ENCODE results near the gene ATP8B3.
A peak's percentile ranks its signal among the peaks of the same experiment; 100 is the strongest.

Gene ATP8B3, protein sequence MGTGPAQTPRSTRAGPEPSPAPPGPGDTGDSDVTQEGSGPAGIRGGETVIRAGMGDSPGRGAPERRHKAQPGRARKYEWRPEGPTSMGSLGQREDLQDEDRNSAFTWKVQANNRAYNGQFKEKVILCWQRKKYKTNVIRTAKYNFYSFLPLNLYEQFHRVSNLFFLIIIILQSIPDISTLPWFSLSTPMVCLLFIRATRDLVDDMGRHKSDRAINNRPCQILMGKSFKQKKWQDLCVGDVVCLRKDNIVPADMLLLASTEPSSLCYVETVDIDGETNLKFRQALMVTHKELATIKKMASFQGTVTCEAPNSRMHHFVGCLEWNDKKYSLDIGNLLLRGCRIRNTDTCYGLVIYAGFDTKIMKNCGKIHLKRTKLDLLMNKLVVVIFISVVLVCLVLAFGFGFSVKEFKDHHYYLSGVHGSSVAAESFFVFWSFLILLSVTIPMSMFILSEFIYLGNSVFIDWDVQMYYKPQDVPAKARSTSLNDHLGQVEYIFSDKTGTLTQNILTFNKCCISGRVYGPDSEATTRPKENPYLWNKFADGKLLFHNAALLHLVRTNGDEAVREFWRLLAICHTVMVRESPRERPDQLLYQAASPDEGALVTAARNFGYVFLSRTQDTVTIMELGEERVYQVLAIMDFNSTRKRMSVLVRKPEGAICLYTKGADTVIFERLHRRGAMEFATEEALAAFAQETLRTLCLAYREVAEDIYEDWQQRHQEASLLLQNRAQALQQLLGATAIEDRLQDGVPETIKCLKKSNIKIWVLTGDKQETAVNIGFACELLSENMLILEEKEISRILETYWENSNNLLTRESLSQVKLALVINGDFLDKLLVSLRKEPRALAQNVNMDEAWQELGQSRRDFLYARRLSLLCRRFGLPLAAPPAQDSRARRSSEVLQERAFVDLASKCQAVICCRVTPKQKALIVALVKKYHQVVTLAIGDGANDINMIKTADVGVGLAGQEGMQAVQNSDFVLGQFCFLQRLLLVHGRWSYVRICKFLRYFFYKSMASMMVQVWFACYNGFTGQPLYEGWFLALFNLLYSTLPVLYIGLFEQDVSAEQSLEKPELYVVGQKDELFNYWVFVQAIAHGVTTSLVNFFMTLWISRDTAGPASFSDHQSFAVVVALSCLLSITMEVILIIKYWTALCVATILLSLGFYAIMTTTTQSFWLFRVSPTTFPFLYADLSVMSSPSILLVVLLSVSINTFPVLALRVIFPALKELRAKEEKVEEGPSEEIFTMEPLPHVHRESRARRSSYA (N-terminal part only)

DNA sequence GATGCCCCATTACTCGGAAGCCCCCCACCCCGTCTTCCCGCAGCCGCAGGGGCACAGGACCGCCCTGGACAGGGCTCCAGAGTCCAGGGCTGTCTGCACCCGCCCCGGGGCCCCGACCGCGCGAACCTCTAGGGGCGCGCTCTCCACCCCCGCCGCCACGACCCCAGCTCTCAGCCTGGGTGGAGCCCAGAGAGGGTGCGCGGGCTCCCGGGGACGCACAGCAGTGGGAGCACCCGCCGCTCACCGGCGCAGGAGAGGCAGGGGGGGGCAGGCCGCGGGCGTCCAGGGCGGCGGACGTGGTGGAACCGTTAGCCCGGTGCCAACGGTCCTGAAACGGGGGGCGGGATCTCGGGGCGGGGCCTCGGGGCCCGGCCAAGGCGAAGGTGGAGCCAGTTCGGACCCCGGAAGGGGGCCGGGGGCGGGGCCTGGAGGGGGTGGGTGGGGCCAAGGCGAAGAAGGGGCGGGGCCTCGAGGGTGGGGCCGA is at the start of gene ATP8B3:
Gene ATP8B3 (minus strand): TSS at position 335 of the 484 bp plus-strand sequence. CDS start 540 bp downstream, outside the sequence.
- DNase-seq, result no peak

DNA sequence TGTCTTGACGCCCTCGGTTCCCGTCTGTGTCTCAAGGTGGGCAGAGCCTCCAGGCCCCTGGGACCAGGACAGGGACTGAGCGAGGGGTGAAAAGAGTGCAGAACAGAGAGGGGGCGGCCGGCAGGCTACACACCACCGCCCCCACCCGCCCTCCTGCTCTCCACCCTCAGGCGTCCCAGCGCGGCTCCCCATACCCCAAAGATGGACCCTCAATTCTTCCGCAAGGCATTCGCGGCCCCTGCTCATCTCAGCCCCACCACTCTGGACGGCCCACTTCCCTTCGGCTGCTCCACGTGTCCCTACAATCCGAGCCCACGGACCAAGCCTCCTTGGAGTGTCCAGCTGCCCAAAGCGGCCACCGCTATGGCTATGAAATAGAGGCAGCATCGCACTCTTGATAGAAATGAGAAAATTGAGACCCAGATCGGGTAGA is 49.5 kb upstream of the ATP8B3 start:
- DNase-seq, result no peak

DNA sequence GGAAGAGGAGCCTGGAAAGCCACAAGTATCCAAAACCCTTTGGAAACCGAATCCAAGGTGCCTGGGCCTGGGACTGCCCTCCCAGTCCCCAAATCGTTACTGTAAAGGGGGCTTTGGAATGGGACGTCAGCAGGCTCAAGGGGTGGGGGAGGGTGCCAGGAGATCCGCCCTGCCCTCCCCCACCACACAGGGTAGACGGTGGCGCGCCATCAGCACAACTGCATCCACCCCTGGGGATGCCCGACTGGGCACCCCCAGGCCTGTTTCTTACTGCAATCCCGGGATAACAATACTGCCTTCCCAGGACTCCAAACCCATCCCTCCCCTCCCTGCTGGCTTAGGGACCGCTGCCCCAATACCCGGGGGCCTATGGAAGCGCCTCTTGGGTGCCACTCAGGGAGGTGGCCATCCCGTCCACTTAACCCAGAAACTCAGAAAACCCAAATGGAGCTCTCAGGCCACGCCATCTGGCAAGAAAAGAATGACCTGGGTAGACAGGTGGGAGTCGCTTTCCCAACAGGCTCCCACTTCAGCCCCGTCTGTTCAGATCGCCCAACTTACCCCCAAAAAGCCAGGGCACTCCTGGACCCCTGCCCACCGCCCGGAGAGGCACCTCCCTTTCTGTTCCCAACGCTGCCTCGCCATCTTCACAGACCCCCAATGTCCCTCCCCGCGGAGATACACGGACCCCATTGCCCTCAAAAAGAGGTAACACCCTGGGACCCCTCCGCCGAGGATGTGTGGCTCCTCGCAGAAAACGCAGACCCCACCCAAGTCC is 48.9 kb upstream of the ATP8B3 start:
- peak; percentile 50 for DNase-seq

GRCh38 chr19:1860042-1860775 is 48.1 kb upstream of the ATP8B3 start:
- peak; percentile 37 for DNase-seq

- DNase-seq, result no peak
Measured at GRCh38 chr19:1859331-1859781, 47.3 kb upstream of the ATP8B3 start.

DNA sequence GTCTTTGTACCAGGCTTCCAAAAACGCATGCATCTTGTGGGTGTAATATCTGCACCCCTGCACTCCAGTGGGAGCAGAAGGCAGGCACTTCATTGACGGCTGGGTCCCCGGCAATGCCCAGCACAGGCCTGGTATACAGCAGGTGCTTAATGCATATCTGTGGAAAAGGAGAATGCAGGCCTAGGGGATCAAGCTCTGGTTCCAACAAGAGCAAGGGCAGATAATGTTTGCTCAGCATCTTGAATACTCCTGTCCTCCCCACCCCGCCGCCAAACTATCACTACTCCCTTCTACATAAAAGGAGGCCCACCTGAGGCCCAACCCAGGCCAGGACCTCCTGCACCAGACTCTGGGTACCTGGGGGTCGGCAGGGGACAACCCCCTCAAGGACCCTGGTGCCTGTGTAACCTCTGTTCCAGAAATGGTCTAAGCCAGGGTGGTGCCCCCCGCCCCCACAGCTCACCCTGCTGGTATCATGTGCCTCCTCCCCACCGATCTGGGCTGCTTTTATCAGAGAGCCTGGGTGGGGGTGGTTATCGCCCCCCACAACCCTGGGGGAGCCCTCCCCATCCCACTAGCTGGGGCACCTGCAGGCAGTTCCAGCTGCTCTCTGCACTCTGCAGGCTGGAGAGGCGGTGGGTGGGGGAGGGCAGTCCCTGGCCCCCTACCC is 46.5 kb upstream of the ATP8B3 start:
- DNase-seq, result no peak

GRCh38 chr19:1857648-1858326 is 45.7 kb upstream of the ATP8B3 start:
- DNase-seq, result no peak

DNA sequence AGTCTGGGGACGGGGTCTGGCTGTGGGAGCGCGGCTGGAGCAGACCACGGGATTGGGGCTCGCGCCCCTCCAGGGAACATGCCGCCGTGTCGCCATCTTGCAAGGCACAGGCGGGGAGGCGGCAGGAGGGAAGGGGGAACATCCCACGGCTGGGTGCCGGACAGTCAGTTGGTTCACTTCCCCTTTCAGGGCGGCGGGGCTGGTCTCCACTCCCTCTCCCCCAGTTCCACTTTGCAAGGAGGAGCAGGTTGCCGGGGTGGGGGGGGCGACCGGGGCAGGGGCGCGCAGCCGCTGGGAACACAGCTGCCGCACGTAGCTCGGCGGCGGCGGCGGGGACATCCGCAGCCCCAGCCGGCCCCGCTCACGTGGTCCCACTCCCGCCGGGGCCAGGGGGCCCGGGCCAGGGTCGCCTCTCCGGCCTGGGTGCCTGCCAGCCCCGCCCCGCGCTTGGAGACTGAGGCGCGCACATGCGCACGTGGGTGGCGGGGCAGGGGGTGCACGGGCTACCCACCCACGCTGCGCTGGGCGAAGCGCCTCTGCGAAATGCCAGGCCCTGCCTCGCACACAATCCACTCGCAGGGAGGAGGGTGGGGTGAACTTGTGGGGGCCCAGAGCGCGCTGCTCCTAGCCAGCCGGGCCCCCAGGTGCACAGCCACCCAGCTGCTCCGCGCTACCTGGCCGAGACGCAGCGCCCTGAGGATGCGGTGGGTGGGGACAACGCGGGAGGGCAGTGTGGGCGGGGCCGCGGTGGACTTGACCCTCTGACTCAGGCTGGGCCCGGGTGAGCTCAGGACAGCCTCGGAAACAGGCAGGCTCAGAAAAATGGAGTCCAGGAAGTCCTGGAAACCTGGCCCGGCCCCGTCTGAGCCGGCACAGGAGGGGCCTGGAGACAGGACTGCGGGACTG is 44.9 kb upstream of the ATP8B3 start:
- no peak for DNase-seq

DNA sequence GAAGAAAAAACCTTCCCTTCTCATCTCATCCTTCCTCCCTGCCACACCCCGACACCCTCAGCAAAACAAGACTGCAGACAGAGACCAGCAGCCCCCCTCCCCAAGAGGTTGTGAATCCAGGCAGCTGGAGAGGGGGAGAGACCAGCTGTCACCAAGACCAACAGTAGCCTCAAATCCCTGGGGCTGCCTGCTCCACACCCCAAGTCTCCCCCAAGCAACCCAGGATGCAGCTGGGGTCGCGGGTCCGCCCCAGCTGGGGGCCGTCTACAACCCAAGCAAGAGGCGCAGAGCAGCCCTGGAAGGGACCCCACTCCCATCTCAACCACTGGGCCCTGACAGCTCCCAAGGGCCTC is 44.2 kb upstream of the ATP8B3 start:
- no peak for DNase-seq

GRCh38 chr19:1855828-1856255 is 43.8 kb upstream of the ATP8B3 start:
- no peak for DNase-seq

- DNase-seq, result peak; percentile 74
Measured at GRCh38 chr19:1855040-1855827, 43.2 kb upstream of the ATP8B3 start.

DNA sequence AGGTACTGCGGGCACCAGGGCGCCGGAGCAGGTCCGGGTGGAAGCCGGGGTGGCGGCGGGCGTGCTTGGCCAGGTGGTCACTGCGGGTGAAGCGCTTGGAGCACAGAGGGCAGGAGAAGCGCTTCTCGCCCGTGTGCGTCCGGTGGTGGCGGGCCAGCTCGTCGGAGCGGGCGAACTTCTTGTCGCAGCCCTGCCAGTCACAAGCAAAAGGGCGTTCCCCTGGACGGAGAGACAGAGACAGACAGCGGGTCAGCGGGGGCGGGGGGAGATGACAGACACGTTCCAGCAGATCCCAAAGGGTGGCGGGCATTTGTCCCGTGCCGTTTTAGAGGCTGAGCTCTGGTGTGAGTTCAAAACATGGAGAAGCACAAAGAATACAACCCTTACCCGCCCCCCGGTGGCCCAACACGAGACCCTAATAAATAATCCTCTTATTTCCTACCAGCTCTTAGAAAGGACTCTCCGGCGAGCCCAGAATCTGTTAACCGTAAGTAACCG is 42.5 kb upstream of the ATP8B3 start:
- DNase-seq, result no peak

- no peak for DNase-seq
Measured at GRCh38 chr19:1854039-1854541, 42.0 kb upstream of the ATP8B3 start.

- DNase-seq, result no peak
Measured at GRCh38 chr19:1853295-1854038, 41.4 kb upstream of the ATP8B3 start.

GRCh38 chr19:1852581-1853128 is 40.6 kb upstream of the ATP8B3 start:
- DNase-seq, result no peak

Data from NCI-H524 treated with DMSO at 0.1 percent for 48 hours (cell line).